Caco-2 (cell line): ENCODE results near the gene RRP12. TPM values are rescaled to one million over a fixed set of nuclear protein-coding genes. Genes with fewer than 3 reads are reported as not detected.

Experiments
- BruUV-seq: library from RNA; stranded (reverse); fragments of 400-500 nt; replicated peaks from 2 replicates; lab custom pipeline; 2021; lab: Mats Ljungman, UMichigan
- CTCF ChIA-PET: fragments of 300-600 bp; sonication (Branson Sonifier 250); formaldehyde crosslinking; loops from one replicate; lab custom pipeline; 2022; ENCODE audit warnings: antibody characterized with exemption; lab: Charles Lee
- POLR2A ChIA-PET: fragments of 300-600 bp; sonication (Branson Sonifier 250); formaldehyde crosslinking; loops from one replicate; lab custom pipeline; 2022; ENCODE audit warnings: antibody characterized with exemption; lab: Charles Lee
- DNase-seq, 2 experiments: peaks; one replicate each; pipeline versions ENCODE4 v3.0.0 to v3.0.0-alpha.2; 2020 to 2022
- H3K27me3 ChIP-seq: replicated peaks from 2 replicates; pipeline ENCODE4 v1.6.0; 2011; ENCODE audit warnings: low read length; ENCODE audit not compliant: control insufficient read depth, insufficient read depth
- H3K36me3 ChIP-seq: 2 replicates; pipeline ENCODE4 v1.5.1; 2011; ENCODE audit warnings: low read length; ENCODE audit not compliant: control insufficient read depth, insufficient read depth
- H3K4me1 ChIP-seq: fragments of 250-450 bp; sonication (Bioruptor Pico); 2 replicates; pipeline ENCODE4 v1.5.1; 2020; ENCODE audit warnings: mild to moderate bottlenecking
- H3K4me3 ChIP-seq: 2 replicates; pipeline ENCODE4 v1.5.1; 2011; ENCODE audit warnings: low read depth, mild to moderate bottlenecking, control low read depth, low read length
- H3K9me3 ChIP-seq: fragments of 250-450 bp; sonication (Bioruptor Pico); 2 replicates; pipeline ENCODE4 v1.5.1; 2020; ENCODE audit warnings: mild to moderate bottlenecking, moderate library complexity
- H3K27ac Mint-ChIP-seq: one replicate; pipeline ENCODE4 v1.8.0; 2022; ENCODE audit warnings: mixed read lengths; ENCODE audit not compliant: unreplicated experiment
- H3K27me3 Mint-ChIP-seq: one replicate; pipeline ENCODE4 v1.8.0; 2022; ENCODE audit warnings: mixed read lengths; ENCODE audit not compliant: insufficient read depth, unreplicated experiment
- H3K36me3 Mint-ChIP-seq: one replicate; pipeline ENCODE4 v1.8.0; 2022; ENCODE audit warnings: mild to moderate bottlenecking, mixed read lengths; ENCODE audit not compliant: insufficient read depth, unreplicated experiment
- H3K4me1 Mint-ChIP-seq: one replicate; pipeline ENCODE4 v1.8.0; 2022; ENCODE audit warnings: low read depth, mixed read lengths; ENCODE audit not compliant: unreplicated experiment
- H3K4me3 Mint-ChIP-seq: one replicate; pipeline ENCODE4 v1.8.0; 2022; ENCODE audit warnings: mild to moderate bottlenecking, moderate library complexity, mixed read lengths; ENCODE audit not compliant: unreplicated experiment
- H3K9me3 Mint-ChIP-seq: one replicate; pipeline ENCODE4 v1.8.0; 2022; ENCODE audit warnings: mixed read lengths; ENCODE audit not compliant: unreplicated experiment
- intact Hi-C: fragments of 100-400 bp; cut with micrococcal nuclease; formaldehyde crosslinking; loops from one replicate; pipeline ENCODE4 v1.10.0; 2022; ENCODE audit not compliant: unreplicated experiment
- total RNA-seq: library from RNA; stranded (reverse); gene quantifications from 2 replicates; pipeline ENCODE4 v1.2.3, GENCODE V29; 2022
- TF ChIP-seq, protein P1 (sequence below), 2 experiments: fragments of 200-600 bp in 1 of 2; IDR thresholded peaks; 1 replicate in 1 of 2; 2 replicates in 1 of 2; pipeline versions ENCODE4 v1.5.1 to v1.8.0; 2011 to 2022; ENCODE audit warnings: antibody characterized with exemption in 1 of 2, control low read depth in 1 of 2, inconsistent platforms in 1 of 2, low read depth in 1 of 2, low read length in 1 of 2, mild to moderate bottlenecking in 1 of 2, moderate library complexity in 1 of 2; ENCODE audit not compliant: insufficient read depth in 1 of 2, severe bottlenecking in 1 of 2, unreplicated experiment in 1 of 2

The RRP12 gene
- total RNA-seq, 1 experiment from 2014 or later, result 69.3 TPM

DNA sequence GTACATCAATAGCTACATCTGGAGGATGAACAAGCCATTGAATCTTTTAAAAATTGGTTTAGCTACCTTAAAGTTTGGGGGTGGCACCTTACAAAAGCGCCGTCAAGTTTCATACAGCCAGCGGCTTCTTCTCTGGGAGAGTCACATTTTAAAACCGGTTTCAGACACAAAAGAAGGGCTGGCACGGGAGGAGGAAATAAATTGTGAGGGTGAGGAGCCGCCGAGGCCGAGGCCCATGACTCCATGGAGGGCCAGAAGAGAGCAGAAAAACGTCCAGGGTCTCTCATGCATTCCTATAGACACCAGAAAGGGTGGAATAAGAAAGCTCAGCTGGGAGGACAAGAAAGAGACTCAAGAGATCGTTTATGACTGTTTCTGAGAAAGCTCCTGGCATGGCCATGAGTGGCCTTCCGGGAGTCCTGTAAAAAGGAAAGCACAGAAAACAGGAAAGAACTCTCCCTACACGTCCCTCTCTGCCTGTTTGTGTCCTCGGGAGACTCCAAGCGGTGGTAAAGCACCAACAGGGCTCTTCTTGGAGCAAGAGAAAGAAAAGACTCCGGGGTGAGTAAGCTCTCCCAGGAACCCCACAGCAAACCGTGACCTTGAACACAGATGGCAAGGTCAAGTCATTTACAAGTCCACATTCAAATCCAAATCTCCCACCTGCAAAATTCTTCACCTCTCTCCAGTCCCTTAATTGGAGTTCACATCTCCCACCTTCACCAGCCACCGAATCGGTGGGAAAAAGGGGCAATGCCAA lies 68.4 kb downstream of the RRP12 start:
- BruUV-seq, result TSS peak; percentile 65
- DNase-seq, result peak in 1 of 2 experiments; percentile 34
- Mint-ChIP-seq H3K4me1 (peaks cover 34% of the 10 kb centered on the region), H3K9me3 (no peaks in the 10 kb centered on the region), H3K36me3 (no peaks in the 10 kb centered on the region), H3K4me3 (peak overlapping the region; percentile 78), H3K27me3 (no peaks in the 10 kb centered on the region), H3K27ac (peak overlapping the region; percentile 92)
- ChIA-PET POLR2A (interaction anchor here (0.6 to 1.6 kb wide), 3 partner anchors 41 to 166 kb away, joined by 3 to 7 read pairs (median 5); partner anchors contain the start of genes ARHGAP19, RRP12 and UBTD1), CTCF (interaction anchor here (0.7 to 2.1 kb wide), 4 partner anchors 17 to 69 kb away, joined by 3 to 16 read pairs (median 4); partner anchors contain the start of genes ARHGAP19 and RRP12)
- Histone ChIP-seq H3K4me1 (peaks cover 37% of the 10 kb centered on the region), H3K27me3 (no peaks in the 10 kb centered on the region), H3K4me3 (peak overlapping the region; percentile 99), H3K36me3 (peaks cover 1% of the 10 kb centered on the region; the same call in 1 of the 2 replicates), H3K9me3 (no peaks in the 10 kb centered on the region)
- intact Hi-C loops, result loop anchor here (2.0 to 5.0 kb wide), 2 partner anchors 54 to 165 kb away; partner anchors contain the start of genes MMS19 and UBTD1
- TF ChIP-seq, protein P1, sequence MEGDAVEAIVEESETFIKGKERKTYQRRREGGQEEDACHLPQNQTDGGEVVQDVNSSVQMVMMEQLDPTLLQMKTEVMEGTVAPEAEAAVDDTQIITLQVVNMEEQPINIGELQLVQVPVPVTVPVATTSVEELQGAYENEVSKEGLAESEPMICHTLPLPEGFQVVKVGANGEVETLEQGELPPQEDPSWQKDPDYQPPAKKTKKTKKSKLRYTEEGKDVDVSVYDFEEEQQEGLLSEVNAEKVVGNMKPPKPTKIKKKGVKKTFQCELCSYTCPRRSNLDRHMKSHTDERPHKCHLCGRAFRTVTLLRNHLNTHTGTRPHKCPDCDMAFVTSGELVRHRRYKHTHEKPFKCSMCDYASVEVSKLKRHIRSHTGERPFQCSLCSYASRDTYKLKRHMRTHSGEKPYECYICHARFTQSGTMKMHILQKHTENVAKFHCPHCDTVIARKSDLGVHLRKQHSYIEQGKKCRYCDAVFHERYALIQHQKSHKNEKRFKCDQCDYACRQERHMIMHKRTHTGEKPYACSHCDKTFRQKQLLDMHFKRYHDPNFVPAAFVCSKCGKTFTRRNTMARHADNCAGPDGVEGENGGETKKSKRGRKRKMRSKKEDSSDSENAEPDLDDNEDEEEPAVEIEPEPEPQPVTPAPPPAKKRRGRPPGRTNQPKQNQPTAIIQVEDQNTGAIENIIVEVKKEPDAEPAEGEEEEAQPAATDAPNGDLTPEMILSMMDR (IDR thresholded peaks at IDR 0.05; ENCODE audit: insufficient read depth in 1 of 2, low read depth in 1 of 2, low read length in 1 of 2, severe bottlenecking in 1 of 2, unreplicated experiment in 1 of 2), result peak in 1 of 2 experiments; percentile 23

DNA sequence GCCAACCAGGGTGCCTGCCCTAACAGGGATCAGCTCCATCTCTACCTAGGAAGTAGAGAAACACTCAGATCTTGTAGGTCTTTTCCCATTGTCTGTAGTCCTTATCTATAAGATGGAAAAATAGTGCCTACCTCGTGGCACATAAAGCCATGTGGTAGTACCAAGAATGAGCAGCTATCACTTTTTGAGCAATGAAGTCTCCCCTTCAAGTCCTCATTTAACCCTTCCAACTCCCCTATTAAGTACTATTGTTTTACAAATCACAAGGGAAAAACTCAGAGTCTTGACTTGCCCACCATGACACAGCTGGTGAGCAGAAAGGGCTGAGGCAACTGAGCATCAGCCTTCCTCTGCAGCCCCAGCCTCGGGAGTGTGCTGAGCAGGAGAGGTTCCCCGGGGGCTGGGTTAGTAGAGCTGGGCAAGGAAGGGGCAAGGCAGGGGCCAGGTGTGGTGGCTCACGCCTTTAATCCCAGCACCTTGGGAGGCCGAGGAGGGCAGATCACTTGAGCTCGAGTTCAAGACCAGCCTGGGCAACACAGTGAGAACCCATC lies 69.9 kb downstream of the RRP12 start:
- Histone ChIP-seq H3K4me3 (no peak overlapping the region), H3K36me3 (peaks cover 1% of the 10 kb centered on the region; the same call in 1 of the 2 replicates), H3K4me1 (peaks cover 37% of the 10 kb centered on the region), H3K9me3 (no peaks in the 10 kb centered on the region), H3K27me3 (no peaks in the 10 kb centered on the region)
- Mint-ChIP-seq H3K4me1 (peaks cover 33% of the 10 kb centered on the region), H3K9me3 (no peaks in the 10 kb centered on the region), H3K27me3 (no peaks in the 10 kb centered on the region), H3K4me3 (peak overlapping the region; percentile 25), H3K36me3 (peaks cover under 1% of the 10 kb centered on the region), H3K27ac (no peak overlapping the region)
- POLR2A ChIA-PET, result interaction anchor here (1.2 kb wide), 1 partner anchor 70 kb away, joined by 8 read pairs; the partner anchor contains the start of gene RRP12
- CTCF ChIA-PET, result no interaction called here
- no peak for DNase-seq
- BruUV-seq, result no TSS peak
- intact Hi-C loops, result loop anchor here (5.0 kb wide), 1 partner anchor 166 kb away; the partner anchor contains the start of genes MMS19 and UBTD1
- TF ChIP-seq, protein P1 (IDR thresholded peaks at IDR 0.05; ENCODE audit: insufficient read depth in 1 of 2, low read depth in 1 of 2, low read length in 1 of 2, severe bottlenecking in 1 of 2, unreplicated experiment in 1 of 2), result no peak

DNA sequence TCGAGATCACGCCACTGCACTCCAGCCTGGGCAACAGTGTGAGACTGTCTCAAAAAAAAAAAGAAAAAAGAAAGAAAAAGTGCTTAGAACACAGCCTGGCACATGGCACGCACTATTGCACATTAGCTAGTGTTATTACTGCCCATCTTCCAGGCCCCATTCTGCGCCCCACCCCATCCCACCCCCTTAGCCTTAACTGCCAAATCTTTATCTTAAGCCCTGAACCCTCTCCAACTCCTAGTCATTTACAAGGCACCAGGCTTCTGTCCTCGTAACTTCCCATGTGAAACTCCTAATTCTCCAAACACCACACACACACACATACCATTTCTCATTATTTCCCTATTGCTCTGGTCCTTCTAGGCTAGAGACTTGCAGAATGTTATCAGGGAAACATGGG lies 71.4 kb downstream of the RRP12 start:
- Mint-ChIP-seq H3K36me3 (peaks cover 6% of the 10 kb centered on the region), H3K27me3 (no peaks in the 10 kb centered on the region), H3K9me3 (no peaks in the 10 kb centered on the region), H3K4me3 (no peak overlapping the region), H3K4me1 (peaks cover 38% of the 10 kb centered on the region), H3K27ac (no peak overlapping the region)
- peaks cover 1% of the 10 kb centered on the region; the same call in 1 of the 2 replicates for H3K36me3 ChIP-seq
- H3K27me3 ChIP-seq, result no peaks in the 10 kb centered on the region
- CTCF ChIA-PET, result no interaction called here
- no peaks in the 10 kb centered on the region for H3K9me3 ChIP-seq
- TF ChIP-seq, protein P1 (IDR thresholded peaks at IDR 0.05; ENCODE audit: insufficient read depth in 1 of 2, low read depth in 1 of 2, low read length in 1 of 2, severe bottlenecking in 1 of 2, unreplicated experiment in 1 of 2), result no peak
- BruUV-seq, result no TSS peak
- peaks cover 33% of the 10 kb centered on the region for H3K4me1 ChIP-seq
- POLR2A ChIA-PET, result interaction anchor here (1.2 kb wide), 1 partner anchor 71 kb away, joined by 8 read pairs; the partner anchor contains the start of gene RRP12
- DNase-seq, result no peak
- no peak overlapping the region for H3K4me3 ChIP-seq
- intact Hi-C loops, result loop anchor here (2.0 to 5.0 kb wide), 2 partner anchors 37 to 168 kb away; partner anchors contain the start of genes ARHGAP19, MMS19 and UBTD1
